Keratinocyte (primary cell): ENCODE results near the gene TXK. TPM values are rescaled to one million over a fixed set of nuclear protein-coding genes. Genes with fewer than 3 reads are reported as not detected.
A peak's percentile ranks its signal among the peaks of the same experiment; 100 is the strongest.

Source experiments
- DNase-seq: peaks from one replicate; pipeline ENCODE4 v3.0.0-alpha.2; 2011; ENCODE audit warnings: low read depth, missing footprints, low spot score
- FAIRE-seq: peaks from 2 replicates; lab custom pipeline; 2011; peaks lifted over from hg19 to GRCh38; lab: Jason Lieb, UNC
- H2AFZ ChIP-seq: 2 replicates; pipeline ENCODE4 v1.6.0; 2012; ENCODE audit warnings: low read length, control low read depth, inconsistent platforms; ENCODE audit not compliant: control insufficient read depth
- H3K27ac ChIP-seq: 2 replicates; pipeline ENCODE4 v1.5.1; 2011; ENCODE audit warnings: low read length; ENCODE audit not compliant: control insufficient read depth, insufficient read depth
- H3K27me3 ChIP-seq: 3 replicates; pipeline ENCODE4 v1.6.0; 2011; ENCODE audit warnings: low read length; ENCODE audit not compliant: control insufficient read depth, insufficient read depth; ENCODE audit errors: extremely low read depth
- H3K36me3 ChIP-seq, 2 experiments: 2 replicates in 1 of 2; 3 replicates in 1 of 2; pipeline ENCODE4 v1.5.1; 2011; ENCODE audit warnings: low read length in 2 of 2, mild to moderate bottlenecking in 1 of 2; ENCODE audit not compliant: control insufficient read depth in 2 of 2, insufficient read depth in 2 of 2; ENCODE audit errors: extremely low read depth in 1 of 2
- H3K4me1 ChIP-seq: 3 replicates; pipeline ENCODE4 v1.5.1; 2011; ENCODE audit warnings: low read length; ENCODE audit not compliant: control insufficient read depth, insufficient read depth; ENCODE audit errors: extremely low read depth
- H3K4me2 ChIP-seq: 3 replicates; pipeline ENCODE4 v1.6.0; 2011; ENCODE audit warnings: low read depth, low read length; ENCODE audit not compliant: control insufficient read depth, insufficient read depth; ENCODE audit errors: extremely low read depth
- H3K4me3 ChIP-seq, 3 experiments: fragments of 200-600 bp in 1 of 3; sonication (generic) in 1 of 3; 2 replicates in 2 of 3; 3 replicates in 1 of 3; pipeline ENCODE4 v1.5.1; 2011 to 2016; ENCODE audit warnings: low read length in 3 of 3, mild to moderate bottlenecking in 3 of 3, control low read depth in 2 of 3, inconsistent platforms in 1 of 3, low read depth in 1 of 3, mixed read lengths in 1 of 3, mixed run types in 1 of 3, moderate library complexity in 1 of 3; ENCODE audit not compliant: control insufficient read depth in 2 of 3, insufficient read depth in 2 of 3; ENCODE audit errors: extremely low read depth in 1 of 3
- H3K79me2 ChIP-seq: 2 replicates; pipeline ENCODE4 v1.6.0; 2012; ENCODE audit warnings: low read length; ENCODE audit not compliant: control insufficient read depth, insufficient read depth
- H3K9ac ChIP-seq: 3 replicates; pipeline ENCODE4 v1.6.0; 2011; ENCODE audit warnings: low read length; ENCODE audit not compliant: control insufficient read depth, insufficient read depth; ENCODE audit errors: extremely low read depth
- H3K9me1 ChIP-seq: 3 replicates; pipeline ENCODE4 v1.6.0; 2011; ENCODE audit warnings: low read length; ENCODE audit not compliant: control insufficient read depth, insufficient read depth; ENCODE audit errors: extremely low read depth
- H3K9me3 ChIP-seq: 2 replicates; pipeline ENCODE4 v1.5.1; 2012; ENCODE audit warnings: low read depth, low read length; ENCODE audit not compliant: control insufficient read depth
- H4K20me1 ChIP-seq: 3 replicates; pipeline ENCODE4 v1.6.0; 2011; ENCODE audit warnings: low read length; ENCODE audit not compliant: control insufficient read depth, insufficient read depth; ENCODE audit errors: extremely low read depth
- CTCF ChIP-seq, 3 experiments: IDR thresholded peaks in 1 of 3; conservative IDR thresholded peaks in 1 of 3; optimal IDR thresholded peaks in 1 of 3; 2 replicates in 2 of 3; 3 replicates in 1 of 3; pipeline versions ENCODE3 to v1.5.1; 2011; ENCODE audit warnings: low read length in 3 of 3, mild to moderate bottlenecking in 3 of 3, moderate library complexity in 2 of 3, control low read depth in 1 of 3, inconsistent platforms in 1 of 3; ENCODE audit not compliant: insufficient read depth in 2 of 3; ENCODE audit errors: extremely low read depth in 1 of 3
- EZH2 ChIP-seq: IDR thresholded peaks from one replicate; pipeline ENCODE4 v1.6.1; 2012; ENCODE audit warnings: inconsistent platforms, mild to moderate bottlenecking, low read length, moderate library complexity
- dilution Hi-C: fragments of 300-500 bp; cut with MboI; formaldehyde crosslinking; loops from one replicate; pipeline ENCODE4 v1.7.0; 2020; ENCODE audit warnings: low sequenced_read_pairs; ENCODE audit not compliant: extremely low pct_ligation_motif_present
- polyA plus RNA-seq, 5 experiments: library from polyadenylated mRNA; depleted of rRNA in 3 of 5; stranded (reverse) in 3 of 5; stranded (forward) in 1 of 5; unstranded in 1 of 5; fragments of >200 nt; gene quantifications; 1 replicate in 1 of 5; 2 replicates in 3 of 5; 3 replicates in 1 of 5; pipeline versions ENCODE4 v1.2.1 to v1.2.3, GENCODE V29; 2011 to 2012; ENCODE audit warnings: missing spikeins in 2 of 5, low read depth in 1 of 5, low replicate concordance in 1 of 5

Gene TXK
- polyA plus RNA-seq, 1 donor (not counting 4 experiments of a cell fraction or from before 2014, with no cell fraction given): 0.12 TPM

DNA sequence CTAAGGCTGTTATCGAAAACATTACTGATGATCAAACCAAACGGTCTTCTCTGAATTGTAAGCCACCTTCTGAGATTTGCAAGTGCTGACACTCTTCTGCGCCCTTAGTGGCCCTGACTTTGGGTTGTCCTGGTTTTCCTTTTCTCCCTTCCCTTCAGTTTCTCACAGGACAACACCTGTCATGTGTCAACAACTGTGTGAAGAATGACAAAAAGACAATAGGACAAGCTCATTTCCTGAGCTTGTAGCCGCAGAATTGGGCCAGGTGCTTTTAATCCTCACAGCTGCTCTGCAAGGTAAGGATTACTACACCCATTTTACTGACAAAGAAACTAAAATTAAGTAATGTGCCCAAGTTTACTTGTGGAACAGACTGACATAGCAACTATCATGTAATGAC, 44.9 kb upstream of the TXK start:
- TF ChIP-seq EZH2 (no peak), CTCF (optimal IDR thresholded peaks at IDR 0.05 in 1 of 3, IDR thresholded peaks at IDR 0.05 in 1 of 3, conservative IDR thresholded peaks at IDR 0.05 in 1 of 3; ENCODE audit: extremely low read depth in 1 of 3, insufficient read depth in 2 of 3, low read length in 3 of 3) (no peak)
- Histone ChIP-seq H3K4me1 (peaks cover 2% of the 10 kb centered on the region), H3K36me3 (no peaks in the 10 kb centered on the region), H3K27me3 (no peaks in the 10 kb centered on the region), H4K20me1 (no peaks in the 10 kb centered on the region), H3K4me2 (no peak overlapping the region), H3K9ac (no peak overlapping the region), H3K27ac (no peak overlapping the region), H3K9me3 (no peaks in the 10 kb centered on the region), H2AFZ (no peak overlapping the region), H3K79me2 (no peaks in the 10 kb centered on the region), H3K9me1 (no peaks in the 10 kb centered on the region), H3K4me3 (no peak overlapping the region)
- dilution Hi-C loops: no loop called here
- FAIRE-seq: no peak
- no peak for DNase-seq

DNA sequence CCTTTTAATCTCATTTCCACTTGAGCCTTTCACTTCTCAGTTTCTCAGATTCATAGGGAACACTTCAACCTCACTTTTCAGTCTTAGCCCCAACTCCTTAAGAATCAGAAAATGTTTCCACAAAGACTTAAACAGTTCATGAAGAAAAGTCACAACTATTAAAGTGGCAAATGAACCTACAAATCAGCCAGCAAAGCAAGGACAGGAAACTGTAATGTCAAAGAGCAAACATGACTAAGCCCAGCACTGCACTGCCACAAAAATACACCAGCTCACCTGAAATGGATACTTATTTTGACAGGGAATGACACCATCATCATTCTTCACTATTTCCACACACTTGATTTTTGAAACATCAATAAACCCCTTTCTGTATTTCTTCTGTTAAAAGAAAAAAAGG, 41.8 kb upstream of the TXK start:
- H4K20me1 ChIP-seq: no peaks in the 10 kb centered on the region
- peaks cover 12% of the 10 kb centered on the region for H3K4me1 ChIP-seq
- dilution Hi-C loops: no loop called here
- no peaks in the 10 kb centered on the region for H3K27me3 ChIP-seq
- no peaks in the 10 kb centered on the region for H3K79me2 ChIP-seq
- no peaks in the 10 kb centered on the region for H3K9me1 ChIP-seq
- no peaks in the 10 kb centered on the region for H3K9me3 ChIP-seq
- TF ChIP-seq CTCF (optimal IDR thresholded peaks at IDR 0.05 in 1 of 3, IDR thresholded peaks at IDR 0.05 in 1 of 3, conservative IDR thresholded peaks at IDR 0.05 in 1 of 3; ENCODE audit: extremely low read depth in 1 of 3, insufficient read depth in 2 of 3, low read length in 3 of 3): no peak
- no peak for TF ChIP-seq EZH2
- no peak overlapping the region for H3K27ac ChIP-seq
- no peak overlapping the region for H3K9ac ChIP-seq
- FAIRE-seq: no peak
- H3K36me3 ChIP-seq: no peaks in the 10 kb centered on the region
- peak overlapping the region; percentile 13 for H2AFZ ChIP-seq
- no peak overlapping the region for H3K4me2 ChIP-seq
- no peak overlapping the region for H3K4me3 ChIP-seq
- DNase-seq: no peak
